Parathyroid adenoma (tissue), 2 donors: ENCODE data around the gene FAM83D.
"Not testable (repeated sequence)": the region's sequence is repeated elsewhere in the genome, so short reads cannot be mapped to it uniquely, and the experiment has no call there.

ENCODE experiments used
- H2AFZ ChIP-seq: fragments of 300-600 bp; sonication (generic); one replicate; pipeline ENCODE4 v1.7.0; 2017; ENCODE audit warnings: antibody characterized with exemption, mild to moderate bottlenecking
- H3K27ac ChIP-seq: fragments of 300-600 bp; sonication (generic); one replicate; pipeline ENCODE4 v1.7.0; 2017
- H3K27me3 ChIP-seq: fragments of 300-600 bp; sonication (generic); one replicate; pipeline ENCODE4 v1.7.0; 2017; ENCODE audit warnings: low read length; ENCODE audit not compliant: control insufficient read depth, insufficient read depth
- H3K36me3 ChIP-seq: fragments of 300-600 bp; sonication (generic); one replicate; pipeline ENCODE4 v1.7.0; 2017; ENCODE audit warnings: low read length; ENCODE audit not compliant: control insufficient read depth, insufficient read depth
- H3K4me1 ChIP-seq: fragments of 300-600 bp; sonication (generic); one replicate; pipeline ENCODE4 v1.7.0; 2017; ENCODE audit warnings: control low read depth
- H3K4me2 ChIP-seq: fragments of 300-600 bp; sonication (generic); one replicate; pipeline ENCODE4 v1.7.0; 2017; ENCODE audit warnings: low read length
- H3K4me3 ChIP-seq: fragments of 300-600 bp; sonication (generic); one replicate; pipeline ENCODE4 v1.7.0; 2017; ENCODE audit warnings: low read depth, low read length
- H3K79me2 ChIP-seq: fragments of 300-600 bp; sonication (generic); one replicate; pipeline ENCODE4 v1.7.0; 2017; ENCODE audit warnings: control low read depth
- H3K9ac ChIP-seq: fragments of 300-600 bp; sonication (generic); one replicate; pipeline ENCODE4 v1.7.0; 2017; ENCODE audit warnings: mild to moderate bottlenecking
- H3K9me3 ChIP-seq: fragments of 300-600 bp; sonication (generic); one replicate; pipeline ENCODE4 v1.7.0; 2017; ENCODE audit warnings: low read length; ENCODE audit not compliant: control insufficient read depth
- TF ChIP-seq, protein P1 (sequence below): fragments of 300-600 bp; sonication (generic); IDR thresholded peaks from one replicate; pipeline ENCODE4 v1.7.0; 2017; ENCODE audit warnings: antibody characterized with exemption, mild to moderate bottlenecking
- donor health status: primary hyperparathyroidism.

The FAM83D gene

DNA sequence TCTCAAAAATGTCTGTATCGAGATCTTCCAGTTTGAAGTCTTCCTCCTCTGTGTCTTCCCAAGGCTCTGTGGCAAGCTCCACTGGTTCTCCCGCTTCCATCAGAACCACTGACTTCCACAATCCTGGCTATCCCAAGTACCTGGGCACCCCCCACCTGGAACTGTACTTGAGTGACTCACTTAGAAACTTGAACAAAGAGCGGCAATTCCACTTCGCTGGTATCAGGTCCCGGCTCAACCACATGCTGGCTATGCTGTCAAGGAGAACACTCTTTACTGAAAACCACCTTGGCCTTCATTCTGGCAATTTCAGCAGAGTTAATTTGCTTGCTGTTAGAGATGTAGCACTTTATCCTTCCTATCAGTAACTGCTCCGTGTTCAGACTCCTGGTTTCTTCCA is 25.9 kb downstream of the FAM83D start:
- Histone ChIP-seq H3K4me3 (no peak overlapping the region), H2AFZ (no peak overlapping the region), H3K4me2 (no peak overlapping the region), H3K27me3 (no peaks in the 10 kb centered on the region), H3K27ac (no peak overlapping the region), H3K9ac (no peak overlapping the region), H3K79me2 (no peaks in the 10 kb centered on the region), H3K4me1 (no peaks in the 10 kb centered on the region), H3K36me3 (no peaks in the 10 kb centered on the region), H3K9me3 (no peaks in the 10 kb centered on the region)
- TF ChIP-seq, protein P1, sequence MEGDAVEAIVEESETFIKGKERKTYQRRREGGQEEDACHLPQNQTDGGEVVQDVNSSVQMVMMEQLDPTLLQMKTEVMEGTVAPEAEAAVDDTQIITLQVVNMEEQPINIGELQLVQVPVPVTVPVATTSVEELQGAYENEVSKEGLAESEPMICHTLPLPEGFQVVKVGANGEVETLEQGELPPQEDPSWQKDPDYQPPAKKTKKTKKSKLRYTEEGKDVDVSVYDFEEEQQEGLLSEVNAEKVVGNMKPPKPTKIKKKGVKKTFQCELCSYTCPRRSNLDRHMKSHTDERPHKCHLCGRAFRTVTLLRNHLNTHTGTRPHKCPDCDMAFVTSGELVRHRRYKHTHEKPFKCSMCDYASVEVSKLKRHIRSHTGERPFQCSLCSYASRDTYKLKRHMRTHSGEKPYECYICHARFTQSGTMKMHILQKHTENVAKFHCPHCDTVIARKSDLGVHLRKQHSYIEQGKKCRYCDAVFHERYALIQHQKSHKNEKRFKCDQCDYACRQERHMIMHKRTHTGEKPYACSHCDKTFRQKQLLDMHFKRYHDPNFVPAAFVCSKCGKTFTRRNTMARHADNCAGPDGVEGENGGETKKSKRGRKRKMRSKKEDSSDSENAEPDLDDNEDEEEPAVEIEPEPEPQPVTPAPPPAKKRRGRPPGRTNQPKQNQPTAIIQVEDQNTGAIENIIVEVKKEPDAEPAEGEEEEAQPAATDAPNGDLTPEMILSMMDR, result no peak

- Histone ChIP-seq H3K36me3 (no peaks in the 10 kb centered on the region), H3K4me1 (no peaks in the 10 kb centered on the region), H3K9ac (no peak overlapping the region), H3K27me3 (no peaks in the 10 kb centered on the region), H3K27ac (no peak overlapping the region), H3K4me3 (no peak overlapping the region), H3K79me2 (no peaks in the 10 kb centered on the region), H3K4me2 (no peak overlapping the region), H3K9me3 (no peaks in the 10 kb centered on the region), H2AFZ (no peak overlapping the region)
- TF ChIP-seq, protein P1, result no peak
These were observed 27.6 kb downstream of the FAM83D start for GRCh38 chr20:38953630-38954340.

DNA sequence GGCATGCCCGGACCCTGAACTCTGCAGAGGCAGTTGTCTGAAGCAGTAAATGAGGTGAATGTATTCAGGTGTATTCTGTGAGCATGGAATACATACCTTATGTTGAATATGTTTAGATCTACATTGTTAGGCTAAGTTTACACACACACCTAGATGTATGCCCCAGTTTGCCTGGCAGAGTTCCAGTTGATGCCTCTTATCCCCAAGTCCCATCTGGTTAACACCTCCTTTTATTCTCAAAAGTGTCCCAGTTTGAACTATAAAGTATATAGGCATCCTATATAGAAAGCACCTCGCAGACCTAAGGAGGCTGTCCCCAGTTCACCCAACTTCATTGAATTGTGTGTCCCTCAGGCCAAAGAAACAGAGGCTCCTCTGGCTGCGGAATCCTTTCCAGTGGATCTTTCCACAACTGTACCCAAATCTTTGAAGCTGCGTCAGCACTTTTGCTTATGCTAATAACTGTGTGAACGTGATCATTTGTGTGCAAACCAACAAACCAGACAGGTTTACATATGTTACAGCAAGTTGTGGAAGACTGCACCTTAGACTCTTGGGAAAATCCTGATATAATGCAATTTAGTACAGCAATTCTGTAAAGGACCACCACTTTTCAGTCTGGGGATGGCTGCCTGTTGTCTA is 31.1 kb downstream of the FAM83D start:
- H3K9me3 ChIP-seq, result no peaks in the 10 kb centered on the region
- H3K4me3 ChIP-seq, result no peak overlapping the region
- H3K9ac ChIP-seq, result no peak overlapping the region
- H3K79me2 ChIP-seq, result no peaks in the 10 kb centered on the region
- H3K27me3 ChIP-seq, result no peaks in the 10 kb centered on the region
- H3K27ac ChIP-seq, result no peak overlapping the region
- no peak overlapping the region for H3K4me2 ChIP-seq
- H3K36me3 ChIP-seq, result no peaks in the 10 kb centered on the region
- H3K4me1 ChIP-seq, result no peaks in the 10 kb centered on the region
- TF ChIP-seq, protein P1, result no peak
- H2AFZ ChIP-seq, result no peak overlapping the region

DNA sequence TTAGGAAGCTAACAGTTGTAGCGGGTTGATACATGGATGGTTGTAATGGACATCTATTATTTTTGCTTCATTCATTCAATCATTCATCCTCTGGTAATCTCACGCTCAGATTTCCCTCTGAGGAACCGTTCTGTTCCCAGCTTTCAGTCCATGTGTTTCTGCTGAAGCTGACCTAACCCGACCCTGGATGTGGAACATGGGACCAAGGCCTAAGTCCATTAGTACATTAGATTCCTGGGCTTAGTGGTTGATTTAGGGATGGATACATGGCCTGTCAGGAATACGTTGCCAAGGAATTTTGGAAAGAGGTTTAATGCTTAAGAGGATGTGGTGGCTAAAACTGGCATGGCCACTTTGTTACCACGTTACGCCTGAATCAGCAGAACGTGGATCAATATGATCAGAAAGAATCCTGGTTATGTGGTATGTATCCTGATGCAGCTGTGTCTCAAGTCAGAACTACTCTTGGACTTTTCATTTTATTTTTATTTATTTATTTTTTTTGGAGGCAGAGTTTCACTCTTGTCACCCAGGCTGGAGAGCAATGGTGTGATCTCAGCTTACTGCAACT is 31.8 kb downstream of the FAM83D start:
- Histone ChIP-seq H3K27ac (no peak overlapping the region), H3K9me3 (no peaks in the 10 kb centered on the region), H3K79me2 (peaks cover 4% of the 10 kb centered on the region), H3K36me3 (no peaks in the 10 kb centered on the region), H3K4me3 (no peak overlapping the region), H2AFZ (no peak overlapping the region), H3K4me1 (peaks cover 4% of the 10 kb centered on the region), H3K27me3 (no peaks in the 10 kb centered on the region), H3K9ac (no peak overlapping the region), H3K4me2 (no peak overlapping the region)
- TF ChIP-seq, protein P1, result no peak

DNA sequence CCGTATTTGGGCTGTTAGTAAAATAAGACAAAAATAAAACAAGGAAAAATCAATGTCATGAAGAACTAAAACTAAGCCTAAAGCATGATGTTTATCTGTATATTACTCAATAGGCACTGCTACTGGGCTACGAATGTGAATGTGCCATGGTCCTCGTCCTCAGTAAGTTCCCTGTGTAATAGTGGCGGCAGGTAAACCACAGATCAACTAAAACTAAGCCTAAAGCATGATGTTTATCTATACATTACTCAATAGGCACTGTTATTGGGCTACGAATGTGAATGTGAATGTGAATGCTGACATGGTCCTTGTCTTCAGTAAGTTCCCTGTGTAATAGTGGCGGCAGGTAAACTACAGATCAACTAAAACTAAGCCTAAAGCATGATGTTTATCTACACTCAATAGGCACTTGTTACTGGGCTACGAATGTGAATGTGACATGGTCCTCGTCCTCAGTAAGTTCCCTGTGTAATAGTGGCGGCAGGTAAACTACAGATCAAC is 34.0 kb downstream of the FAM83D start:
- H3K36me3 ChIP-seq, H3K4me2 ChIP-seq, H3K4me3 ChIP-seq, H3K27me3 ChIP-seq, H3K4me1 ChIP-seq, H3K27ac ChIP-seq, H3K79me2 ChIP-seq, H3K9ac ChIP-seq, H2AFZ ChIP-seq, H3K9me3 ChIP-seq: not testable (repeated sequence)
